ENCODE results near the gene DOCK8.

- TF ChIP-seq, protein P1, sequence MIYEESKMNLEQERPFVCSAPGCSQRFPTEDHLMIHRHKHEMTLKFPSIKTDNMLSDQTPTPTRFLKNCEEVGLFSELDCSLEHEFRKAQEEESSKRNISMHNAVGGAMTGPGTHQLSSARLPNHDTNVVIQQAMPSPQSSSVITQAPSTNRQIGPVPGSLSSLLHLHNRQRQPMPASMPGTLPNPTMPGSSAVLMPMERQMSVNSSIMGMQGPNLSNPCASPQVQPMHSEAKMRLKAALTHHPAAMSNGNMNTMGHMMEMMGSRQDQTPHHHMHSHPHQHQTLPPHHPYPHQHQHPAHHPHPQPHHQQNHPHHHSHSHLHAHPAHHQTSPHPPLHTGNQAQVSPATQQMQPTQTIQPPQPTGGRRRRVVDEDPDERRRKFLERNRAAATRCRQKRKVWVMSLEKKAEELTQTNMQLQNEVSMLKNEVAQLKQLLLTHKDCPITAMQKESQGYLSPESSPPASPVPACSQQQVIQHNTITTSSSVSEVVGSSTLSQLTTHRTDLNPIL (CRISPR knock-in tag; IDR thresholded peaks at IDR 0.05; ENCODE audit: low read depth), result no peak
- no peak for TF ChIP-seq CSDC2 (CRISPR knock-in tag; IDR thresholded peaks at IDR 0.05)
- no peak for TF ChIP-seq PATZ1 (CRISPR knock-in tag; IDR thresholded peaks at IDR 0.05; ENCODE audit: borderline replicate concordance)
- no peak for TF ChIP-seq ARNTL (CRISPR knock-in tag; IDR thresholded peaks at IDR 0.05; ENCODE audit: borderline replicate concordance, low read depth)
- no peak for TF ChIP-seq ZFP30 (CRISPR knock-in tag; IDR thresholded peaks at IDR 0.05)
Observed at GRCh38 chr9:312596-313320, 98.1 kb downstream of the DOCK8 start.

All from SK-N-SH treated with all-trans-retinoic acid at 6 μM for 48 hours (cell line).